ENCODE measurements around the gene SKOR1. TPM values are rescaled to one million over a fixed set of nuclear protein-coding genes. Genes with fewer than 3 reads are reported as not detected.

The SKOR1 gene
- total RNA-seq, 1 experiment from 2014 or later: 0.81 TPM

- H4K20me1 ChIP-seq (ENCODE audit: insufficient read depth): no peaks in the 10 kb centered on the region
- H3K79me2 ChIP-seq (ENCODE audit: insufficient read depth, low read length): no peaks in the 10 kb centered on the region
- H3K27ac ChIP-seq (ENCODE audit: low read depth, low read length): no peak overlapping the region
- intact Hi-C loops (cut with micrococcal nuclease): no loop called here
- H3K4me2 ChIP-seq (ENCODE audit: low read length): no peak overlapping the region
- no peaks in the 10 kb centered on the region for H3K27me3 ChIP-seq (ENCODE audit: insufficient read depth, low read length)
- H3K4me1 ChIP-seq (ENCODE audit: control insufficient read depth in 1 of 2, insufficient read depth in 2 of 2, low read length in 2 of 2): peaks cover 17 to 22% of the 10 kb centered on the region in 2 experiments
- no TSS peak for BruUV-seq (replicated peaks)
- H3K9me3 ChIP-seq (ENCODE audit: control insufficient read depth in 1 of 2, insufficient read depth in 1 of 2, low read depth in 1 of 2, low read length in 2 of 2): no peaks in the 10 kb centered on the region
- ChIA-PET CTCF (interaction anchor here (1.2 kb wide), 1 partner anchor 10 kb away, joined by 5 read pairs; no protein-coding TSS in a partner anchor), RAD21 (ENCODE audit: low non-redundant PET in 1 of 2, low total read pairs in 2 of 2, uncharacterized antibody in 2 of 2, unreplicated experiment in 2 of 2) (no interaction called here), POLR2A (no interaction called here)
- H2AFZ ChIP-seq (ENCODE audit: low read depth, low read length, poor library complexity, severe bottlenecking): no peak overlapping the region
- TF ChIP-seq POLR2AphosphoS5 (IDR thresholded peaks at IDR 0.05; ENCODE audit: low read depth, low read length) (no peak), EGR1 (IDR thresholded peaks at IDR 0.05; ENCODE audit: low read depth) (no peak), MAX (IDR thresholded peaks at IDR 0.05) (no peak), POLR2A (IDR thresholded peaks at IDR 0.05; ENCODE audit: borderline replicate concordance, extremely low read depth, insufficient read depth, insufficient read length) (no peak), YY1 (IDR thresholded peaks at IDR 0.05; ENCODE audit: extremely low read depth, insufficient replicate concordance, low read depth, low read length) (no peak), EZH2phosphoT487 (IDR thresholded peaks at IDR 0.05; ENCODE audit: borderline replicate concordance) (no peak), FOSL1 (IDR thresholded peaks at IDR 0.05; ENCODE audit: low read depth) (no peak), JUND (IDR thresholded peaks at IDR 0.05) (no peak)
- H3K36me3 ChIP-seq (ENCODE audit: control insufficient read depth in 1 of 2, insufficient read depth in 2 of 2, low read length in 2 of 2): no peaks in the 10 kb centered on the region
- H3K9ac ChIP-seq (ENCODE audit: low read length): no peak overlapping the region
- DNase-seq (ENCODE audit: low read depth, low spot score): no peak
- no peak for ATAC-seq
- no peak overlapping the region for H3K4me3 ChIP-seq (replicated peaks in 1 of 2; ENCODE audit: low read depth in 1 of 2, low read length in 2 of 2)
- H3K9me2 ChIP-seq (ENCODE audit: insufficient read depth): no peaks in the 10 kb centered on the region
Measured at GRCh38 chr15:67853454-67853853, 28.1 kb downstream of the SKOR1 start.

GRCh38 chr15:67854358-67854757, 29.0 kb downstream of the SKOR1 start:
- intact Hi-C loops (cut with micrococcal nuclease): no loop called here
- Histone ChIP-seq H3K4me1 (ENCODE audit: control insufficient read depth in 1 of 2, insufficient read depth in 2 of 2, low read length in 2 of 2) (peaks cover 17 to 23% of the 10 kb centered on the region in 2 experiments), H3K79me2 (ENCODE audit: insufficient read depth, low read length) (no peaks in the 10 kb centered on the region), H3K27ac (ENCODE audit: low read depth, low read length) (no peak overlapping the region), H3K9me2 (ENCODE audit: insufficient read depth) (no peaks in the 10 kb centered on the region), H3K27me3 (ENCODE audit: insufficient read depth, low read length) (no peaks in the 10 kb centered on the region), H3K4me2 (ENCODE audit: low read length) (no peak overlapping the region), H3K4me3 (replicated peaks in 1 of 2; ENCODE audit: low read depth in 1 of 2, low read length in 2 of 2) (no peak overlapping the region), H3K9ac (ENCODE audit: low read length) (no peak overlapping the region), H3K36me3 (ENCODE audit: control insufficient read depth in 1 of 2, insufficient read depth in 2 of 2, low read length in 2 of 2) (no peaks in the 10 kb centered on the region), H2AFZ (ENCODE audit: low read depth, low read length, poor library complexity, severe bottlenecking) (no peak overlapping the region), H3K9me3 (ENCODE audit: control insufficient read depth in 1 of 2, insufficient read depth in 1 of 2, low read depth in 1 of 2, low read length in 2 of 2) (no peaks in the 10 kb centered on the region), H4K20me1 (ENCODE audit: insufficient read depth) (no peaks in the 10 kb centered on the region)
- ChIA-PET RAD21 (ENCODE audit: low non-redundant PET in 1 of 2, low total read pairs in 2 of 2, uncharacterized antibody in 2 of 2, unreplicated experiment in 2 of 2) (no interaction called here), POLR2A (no interaction called here), CTCF (interaction anchor here (1.2 kb wide), 1 partner anchor 9 kb away, joined by 5 read pairs; no protein-coding TSS in a partner anchor)
- DNase-seq (ENCODE audit: low read depth, low spot score): no peak
- no TSS peak for BruUV-seq (replicated peaks)
- TF ChIP-seq RAD21 (IDR thresholded peaks at IDR 0.05; ENCODE audit: low read depth): no peak
- TF ChIP-seq FOSL1 (IDR thresholded peaks at IDR 0.05; ENCODE audit: low read depth): no peak
- no peak for TF ChIP-seq EGR1 (IDR thresholded peaks at IDR 0.05; ENCODE audit: low read depth)
- TF ChIP-seq YY1 (IDR thresholded peaks at IDR 0.05; ENCODE audit: extremely low read depth, insufficient replicate concordance, low read depth, low read length): no peak
- no peak for TF ChIP-seq MAX (IDR thresholded peaks at IDR 0.05)
- no peak for TF ChIP-seq CBX3 (IDR thresholded peaks at IDR 0.05; ENCODE audit: low read depth)
- no peak for TF ChIP-seq ZNF274 (IDR thresholded peaks at IDR 0.05; ENCODE audit: low read depth, low read length)
- TF ChIP-seq ZFX (IDR thresholded peaks at IDR 0.05): no peak
- no peak for TF ChIP-seq EZH2 (IDR thresholded peaks at IDR 0.05)
- TF ChIP-seq CTCF (IDR thresholded peaks at IDR 0.05 in 2 of 3, conservative IDR thresholded peaks at IDR 0.05 in 1 of 3; ENCODE audit: borderline replicate concordance in 1 of 3, insufficient read depth in 1 of 3, low read depth in 2 of 3, low read length in 2 of 3): no peak
- ATAC-seq: no peak

Measured in HCT116 (cell line).